Endometrium (tissue), 2 donors: ENCODE results near the gene UBAP2.
"Not testable (repeated sequence)": the region's sequence is repeated elsewhere in the genome, so short reads cannot be mapped to it uniquely, and the experiment has no call there.

Experiments
- FAIRE-seq: peaks from 2 replicates; lab custom pipeline; 2012; peaks lifted over from hg19 to GRCh38; lab: Jason Lieb, UNC
- donor health status: control.
- donor health status: control.

The UBAP2 gene

GRCh38 chr9:33988219-33988890, 60.3 kb downstream of the UBAP2 start:
- FAIRE-seq, result no peak

- FAIRE-seq, result no peak
Measured at GRCh38 chr9:33976414-33976813, 72.3 kb downstream of the UBAP2 start.

- FAIRE-seq, result no peak
Measured at GRCh38 chr9:33972698-33973097, 76.0 kb downstream of the UBAP2 start.

- no peak for FAIRE-seq
Measured at GRCh38 chr9:33964086-33964768, 84.5 kb downstream of the UBAP2 start.

- not testable (repeated sequence) for FAIRE-seq
Measured at GRCh38 chr9:33962468-33962867, 86.2 kb downstream of the UBAP2 start.

- no peak for FAIRE-seq
Measured at GRCh38 chr9:33959725-33960124, 89.0 kb downstream of the UBAP2 start.

DNA sequence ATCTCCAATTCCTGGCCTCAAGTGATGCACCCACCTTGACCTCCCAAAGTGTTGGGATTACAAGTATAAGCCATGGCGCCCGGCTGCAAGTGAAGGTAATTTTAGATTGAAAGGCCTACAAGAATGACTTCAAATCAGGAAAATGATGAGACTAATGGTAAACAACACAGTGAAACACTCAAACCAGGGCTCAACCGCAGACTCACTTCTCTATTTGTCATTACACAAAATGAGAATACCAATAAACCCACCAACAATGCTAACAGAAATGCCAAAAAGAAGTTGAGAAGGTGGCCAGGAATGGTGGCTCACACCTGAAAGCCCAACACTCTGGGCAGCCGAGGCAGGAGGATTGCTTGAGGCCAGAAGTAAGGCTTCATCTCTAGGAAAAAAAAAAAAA, 92.1 kb downstream of the UBAP2 start:
- FAIRE-seq, result no peak

GRCh38 chr9:33952066-33952465, 96.6 kb downstream of the UBAP2 start:
- no peak for FAIRE-seq

GRCh38 chr9:33950371-33950770, 98.3 kb downstream of the UBAP2 start:
- FAIRE-seq, result no peak

DNA sequence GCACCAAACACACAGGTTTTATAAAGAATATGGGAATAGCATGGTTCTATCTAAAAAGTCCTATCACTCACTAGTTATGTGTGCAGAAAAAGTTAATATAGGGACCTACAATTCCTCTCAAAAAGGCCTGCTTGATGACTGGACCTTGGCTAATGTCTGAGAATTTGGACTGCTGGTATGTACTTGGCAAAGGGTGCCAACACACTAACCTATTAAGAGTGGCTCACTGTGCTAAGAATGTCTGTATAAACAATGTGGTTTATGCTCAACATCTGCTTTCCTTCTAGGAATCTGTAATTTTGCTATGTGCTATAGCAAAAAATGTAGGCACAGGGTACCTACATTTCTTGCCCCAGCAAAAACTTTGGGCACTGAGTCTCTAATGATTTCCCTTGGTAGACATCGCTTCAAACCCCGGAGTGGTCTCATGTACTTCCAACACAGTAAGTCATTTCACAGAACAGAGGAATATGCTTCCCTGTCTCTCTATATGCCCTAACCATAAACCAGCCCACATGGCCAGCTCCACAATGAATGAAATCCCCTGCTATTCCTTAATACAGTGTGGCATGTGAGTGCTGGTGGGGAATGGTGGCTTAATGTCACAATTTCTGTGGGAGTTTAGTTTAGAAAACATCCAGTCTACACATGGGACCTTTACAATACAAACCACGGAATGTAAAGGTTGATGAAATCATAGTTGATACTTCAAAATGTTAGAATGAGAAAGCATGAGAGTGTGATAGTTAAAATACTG, 101.7 kb downstream of the UBAP2 start:
- no peak for FAIRE-seq

DNA sequence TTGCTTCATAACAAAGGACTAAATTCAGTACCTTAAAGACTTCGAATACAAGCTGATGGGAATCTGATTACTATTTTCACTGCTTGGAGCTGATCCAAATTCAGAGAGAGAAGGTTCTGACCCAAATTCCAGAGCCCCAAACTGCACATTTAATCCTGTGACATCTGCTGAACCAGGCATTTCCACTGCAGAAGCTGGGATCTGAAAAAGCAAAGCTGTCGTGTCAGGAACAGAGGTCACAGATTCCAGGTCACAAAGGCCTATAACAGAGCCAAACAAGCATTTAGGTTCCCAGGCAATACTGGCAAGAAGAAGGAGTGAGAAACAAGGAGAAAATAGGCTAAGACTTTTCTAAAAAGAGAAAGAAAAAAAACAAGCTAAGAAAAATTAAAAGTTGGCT, 105.3 kb downstream of the UBAP2 start:
- FAIRE-seq, result no peak

GRCh38 chr9:33942471-33943083, 106.1 kb downstream of the UBAP2 start:
- no peak for FAIRE-seq

DNA sequence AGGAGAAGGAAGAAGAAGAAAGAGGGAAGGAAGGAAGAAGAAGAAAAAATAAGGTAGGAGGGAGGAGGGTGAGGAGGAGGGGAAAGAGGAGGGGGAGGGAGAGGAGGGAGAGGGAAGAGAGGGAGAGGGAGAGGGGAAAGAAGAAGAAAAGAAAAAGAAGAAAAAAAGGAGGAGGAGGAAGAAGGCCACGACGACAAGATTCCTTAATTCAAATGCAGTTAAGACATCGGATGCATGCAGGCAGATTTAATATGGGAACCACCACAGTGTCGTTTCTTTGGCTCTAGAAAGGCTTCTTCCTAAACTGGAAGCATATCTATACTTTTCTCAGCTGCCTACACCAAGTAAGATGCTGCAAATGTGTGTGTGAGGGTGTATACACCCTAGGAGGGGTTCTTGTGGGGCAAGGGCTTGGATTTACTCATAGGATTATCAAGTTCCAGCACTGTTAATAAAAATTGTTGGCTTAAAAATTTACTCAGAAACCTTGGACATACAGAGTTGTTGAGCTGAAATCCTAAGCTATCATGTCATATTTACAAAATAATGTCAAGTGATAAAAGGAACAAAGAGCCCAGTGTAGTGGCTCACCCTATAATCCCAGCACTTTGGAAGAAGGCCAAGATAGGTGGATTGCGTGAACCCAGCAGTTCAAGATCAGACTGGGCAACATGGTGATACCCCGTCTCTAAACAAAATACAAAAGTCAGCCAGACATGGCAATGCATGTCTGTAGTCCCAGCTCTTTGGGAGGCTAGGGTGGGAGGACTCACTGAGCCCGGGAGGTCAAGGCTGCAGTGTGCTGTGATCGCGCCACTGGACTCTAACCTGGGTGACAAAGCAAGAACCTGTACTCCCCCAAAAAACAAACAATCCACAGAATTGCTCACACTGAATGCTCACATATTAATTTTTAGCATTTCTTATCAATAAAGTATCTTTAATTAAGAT, 108.5 kb downstream of the UBAP2 start:
- FAIRE-seq, result no peak

DNA sequence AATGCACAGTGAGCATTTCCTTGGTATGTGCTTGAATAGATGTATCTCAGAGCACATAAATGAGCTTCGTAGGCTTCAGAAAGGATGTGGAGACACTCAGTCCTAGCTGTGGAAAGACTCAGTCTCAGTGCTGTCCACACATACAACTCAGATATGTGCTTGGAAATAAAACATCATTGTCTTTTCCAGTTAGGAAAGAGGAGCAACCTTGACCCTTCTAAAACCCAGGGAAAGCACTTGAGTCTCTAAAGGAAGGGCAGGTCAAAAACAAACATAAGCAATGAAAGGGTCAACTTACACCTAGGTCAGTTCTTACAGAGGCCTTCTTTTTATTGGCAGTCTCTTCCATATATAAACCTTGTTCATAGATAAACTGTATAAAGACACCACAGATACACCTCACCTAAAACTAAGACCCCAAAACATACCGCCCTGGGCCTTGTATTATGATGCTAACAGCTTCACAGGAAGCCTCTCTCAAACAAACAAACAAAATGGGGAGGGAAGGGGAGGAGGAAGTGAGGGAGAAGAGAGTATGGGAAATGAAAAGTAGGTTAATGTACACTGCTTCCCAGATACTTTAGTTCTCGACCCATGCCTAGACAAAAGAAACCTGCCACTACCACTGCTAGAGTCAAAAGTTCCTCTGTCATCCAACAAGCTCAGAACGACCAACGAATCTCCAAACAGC, 114.4 kb downstream of the UBAP2 start:
- no peak for FAIRE-seq

DNA sequence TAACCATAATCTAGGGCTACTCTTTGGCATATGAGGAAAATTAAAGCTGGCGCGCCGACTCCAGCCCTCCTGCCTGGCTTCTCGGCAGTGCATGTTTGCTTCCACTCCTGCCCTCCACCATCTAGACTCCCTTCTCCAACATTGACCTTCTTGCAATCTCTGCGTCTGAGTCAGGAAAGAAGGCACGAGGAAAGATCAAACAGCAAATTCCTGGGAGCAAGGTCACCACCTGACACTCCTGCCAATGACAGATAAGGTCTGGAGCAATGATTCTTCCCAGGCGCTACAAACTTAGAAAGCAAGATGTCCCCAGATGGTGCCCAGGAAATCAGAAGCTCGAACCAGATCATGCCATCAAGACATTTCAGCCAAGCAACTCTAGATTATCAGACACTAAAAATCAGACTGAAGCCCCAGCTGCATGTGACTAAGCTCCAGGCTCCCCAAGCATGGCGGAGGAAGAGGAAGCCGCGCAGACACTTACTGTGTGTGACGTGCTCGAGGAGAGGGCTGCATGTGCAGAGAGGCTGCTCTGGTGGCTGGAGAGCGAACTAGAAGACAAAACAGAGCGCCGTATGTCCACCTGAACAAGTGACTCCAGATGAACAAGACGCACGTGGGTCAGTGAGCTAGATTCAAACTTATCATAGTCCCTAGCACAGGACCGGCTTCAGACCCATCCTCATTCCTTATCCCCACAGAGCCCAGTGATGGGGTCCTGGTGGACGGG, 116.4 kb downstream of the UBAP2 start:
- no peak for FAIRE-seq

DNA sequence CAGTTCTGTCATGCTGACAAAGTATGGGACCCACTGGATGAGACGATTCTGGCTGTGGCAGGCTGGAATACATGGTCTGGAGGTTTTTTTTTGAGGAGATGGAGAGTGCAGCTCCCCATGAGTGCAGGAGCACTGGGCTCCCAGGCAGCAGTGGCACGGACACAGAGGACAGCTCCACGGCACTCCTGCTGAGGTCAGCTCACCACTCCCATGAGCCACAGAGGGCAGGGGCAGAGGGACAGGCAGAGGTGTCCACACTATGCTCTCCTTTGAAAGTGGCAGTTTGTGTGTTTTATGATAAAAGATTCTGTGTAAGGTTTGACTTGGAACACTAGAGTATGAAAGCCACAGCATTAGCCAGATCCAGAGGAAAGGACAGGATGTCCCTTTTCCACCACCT, 117.4 kb downstream of the UBAP2 start:
- no peak for FAIRE-seq

- FAIRE-seq, result no peak
Measured at GRCh38 chr9:33927694-33928093, 121.0 kb downstream of the UBAP2 start.

GRCh38 chr9:33926746-33927485, 121.8 kb downstream of the UBAP2 start:
- no peak for FAIRE-seq

GRCh38 chr9:33924978-33925797, 123.5 kb downstream of the UBAP2 start:
- FAIRE-seq, result no peak
